NCI-H2081 (cell line): Measurements from ENCODE around the gene DDTL.
"Not testable (repeated sequence)": the region's sequence is repeated elsewhere in the genome, so short reads cannot be mapped to it uniquely, and the experiment has no call there.

Experiments
- DNase-seq, 2 experiments: peaks; one replicate each; lab custom pipeline; 2025; lab: John Stamatoyannopoulos, UW

Gene DDTL

GRCh38 chr22:23970201-23970641 is 3.5 kb downstream of the DDTL start:
- no peak for DNase-seq

DNA sequence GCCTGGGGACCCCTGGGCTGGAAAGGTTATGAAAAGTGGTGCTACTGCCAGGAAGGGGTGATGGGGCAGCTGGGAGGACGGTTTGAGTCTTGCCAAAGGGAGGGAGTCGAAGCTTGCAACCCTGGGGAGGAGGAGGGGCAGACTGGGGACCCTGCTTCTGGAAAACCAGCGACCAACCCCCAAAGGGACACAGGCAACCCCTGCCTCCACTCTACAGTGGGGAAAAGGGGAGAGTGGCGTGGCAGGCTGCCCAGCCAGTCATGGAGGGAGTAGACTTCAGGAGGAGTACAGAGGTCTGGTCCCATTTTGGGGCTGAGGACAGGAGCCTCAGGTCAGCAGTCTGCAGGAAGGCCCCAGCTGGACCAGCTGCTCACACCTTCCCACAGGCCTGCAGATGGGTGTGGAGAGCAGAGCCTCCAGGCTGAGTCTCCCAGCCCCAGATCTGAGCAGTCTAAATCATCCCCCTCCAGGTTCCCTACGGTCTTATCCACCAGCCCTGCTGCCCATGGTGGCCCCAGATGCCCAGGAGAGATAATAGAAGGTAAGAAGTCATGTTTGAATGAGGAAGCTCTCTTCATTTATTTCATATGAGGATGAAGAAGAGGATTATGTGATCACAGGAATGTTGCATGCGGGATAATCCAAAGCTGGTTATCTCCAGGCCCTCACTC is 4.3 kb downstream of the DDTL start:
- no peak for DNase-seq

GRCh38 chr22:23971927-23972326 is 5.2 kb downstream of the DDTL start:
- not testable (repeated sequence) for DNase-seq

GRCh38 chr22:23974345-23974744 is 7.7 kb downstream of the DDTL start, which contains the start of gene DDT:
Gene DDT, minus strand, starts transcription at chr22:23974441. Its CDS starts 27 bp downstream, at chr22:23974414.
- DNase-seq: not testable (repeated sequence)

GRCh38 chr22:23974836-23975352 is 8.2 kb downstream of the DDTL start:
- not testable (repeated sequence) for DNase-seq

DNA sequence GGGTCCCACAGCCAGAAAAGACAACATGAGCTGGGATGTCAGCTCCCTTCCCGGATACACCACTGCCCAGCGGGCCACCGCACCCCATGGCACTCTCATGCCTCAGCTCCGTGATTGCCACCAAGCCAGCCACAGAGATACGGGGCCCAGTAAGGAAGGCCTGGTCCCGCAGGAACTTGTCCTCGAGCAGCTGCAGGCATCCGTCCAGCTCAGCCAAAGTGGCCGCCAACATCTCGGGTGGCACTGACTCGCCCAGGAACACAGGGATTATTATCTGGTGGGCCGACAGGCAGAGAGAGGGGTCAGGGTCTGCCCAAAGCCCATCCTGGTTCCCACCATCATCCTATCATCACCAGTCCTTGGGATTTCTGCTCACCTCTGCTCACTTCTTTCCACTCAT is 10.6 kb downstream of the DDTL start:
- DNase-seq: not testable (repeated sequence)

DNA sequence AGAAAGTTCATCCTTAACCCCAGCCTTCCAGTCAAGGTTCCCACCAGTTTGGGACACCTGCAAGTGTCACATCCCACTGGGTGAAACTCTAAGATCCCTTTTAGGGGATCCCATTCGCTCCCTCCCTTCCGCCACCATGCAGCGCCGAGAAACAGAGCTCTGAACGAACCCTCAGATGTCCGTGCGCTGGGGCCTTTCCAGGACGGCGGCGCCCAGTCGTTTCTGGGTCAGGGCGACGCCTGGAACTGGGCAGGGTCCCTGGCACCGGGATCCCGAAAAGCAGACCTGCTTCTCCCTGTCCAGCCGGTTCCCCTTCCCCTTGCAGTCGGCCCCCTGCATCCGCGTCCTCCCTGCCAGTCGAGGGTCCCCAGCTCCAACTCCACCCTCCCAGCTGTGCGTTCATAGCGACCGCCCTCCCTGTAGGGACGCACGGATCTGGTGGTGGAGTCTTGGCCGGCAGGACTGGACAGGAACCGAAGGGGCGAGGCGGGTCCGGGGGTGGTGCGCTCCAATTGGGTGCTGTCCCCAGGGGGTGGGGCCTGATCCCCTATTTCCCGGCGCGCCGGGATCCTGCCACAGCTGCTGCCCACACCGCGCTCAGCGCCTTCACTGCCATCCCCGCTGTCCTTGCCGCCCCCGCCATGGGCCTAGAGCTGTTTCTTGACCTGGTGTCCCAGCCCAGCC is 13.0 kb downstream of the DDTL start, which contains the start of gene GSTT2:
TSS of gene GSTT2 (plus strand) at position 578 of the 684 bp plus-strand sequence.
- not testable (repeated sequence) for DNase-seq

- DNase-seq: not testable (repeated sequence)
Measured at GRCh38 chr22:23980567-23980966, 13.9 kb downstream of the DDTL start.

DNA sequence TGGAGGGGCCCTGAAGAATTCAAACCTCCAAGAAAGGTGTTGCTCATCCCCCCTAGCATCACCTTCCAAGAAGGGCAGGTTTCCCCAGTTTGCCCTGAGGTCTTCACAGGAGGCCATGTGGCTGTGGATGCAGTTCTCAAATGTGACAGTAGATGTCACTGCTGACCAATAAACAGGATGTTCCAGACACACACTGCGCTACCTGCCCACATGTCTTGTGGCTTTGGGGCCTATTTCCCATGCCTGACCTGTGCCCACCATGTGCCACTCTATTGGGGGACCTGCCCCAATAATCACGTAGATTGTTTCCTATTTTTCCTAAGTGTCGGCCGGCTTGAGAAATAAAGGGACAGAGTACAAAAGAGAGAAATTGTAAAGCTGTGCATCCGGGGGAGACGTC is 17.7 kb downstream of the DDTL start:
- no peak for DNase-seq

GRCh38 chr22:23986089-23986488 is 19.4 kb downstream of the DDTL start:
- DNase-seq: not testable (repeated sequence)

DNA sequence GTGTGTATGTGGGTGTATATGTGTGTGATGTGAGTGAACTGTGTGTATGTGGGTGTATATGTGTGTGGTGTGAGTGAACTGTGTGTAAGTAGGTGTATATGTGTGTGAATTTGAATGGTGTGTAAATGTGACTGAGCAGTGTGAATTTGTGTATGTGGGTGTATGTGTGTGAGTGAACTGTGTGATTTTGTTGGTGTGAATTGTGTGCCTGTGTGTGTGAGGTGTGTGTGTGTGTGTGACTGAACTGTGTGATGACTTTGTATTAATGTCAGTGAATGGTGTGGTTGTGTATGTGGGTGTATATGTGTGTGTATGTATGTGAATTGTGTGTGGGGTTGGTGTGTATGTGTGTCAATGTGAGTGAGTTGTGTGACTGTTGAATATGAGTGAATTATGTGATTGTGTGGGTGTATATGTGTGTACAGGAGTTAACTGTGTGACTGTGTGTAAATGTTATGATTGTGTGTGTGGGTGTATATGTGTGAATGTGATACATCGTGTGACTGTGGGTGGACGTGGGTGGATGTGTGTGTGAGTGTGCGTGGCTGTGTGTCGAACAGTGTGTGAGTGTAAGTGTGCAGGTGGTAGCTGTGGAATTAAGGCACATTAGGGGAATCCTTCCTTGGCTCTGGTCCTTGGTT is 20.0 kb downstream of the DDTL start:
- DNase-seq: not testable (repeated sequence)

GRCh38 chr22:23989583-23990244 is 23.0 kb downstream of the DDTL start:
- DNase-seq: not testable (repeated sequence)

DNA sequence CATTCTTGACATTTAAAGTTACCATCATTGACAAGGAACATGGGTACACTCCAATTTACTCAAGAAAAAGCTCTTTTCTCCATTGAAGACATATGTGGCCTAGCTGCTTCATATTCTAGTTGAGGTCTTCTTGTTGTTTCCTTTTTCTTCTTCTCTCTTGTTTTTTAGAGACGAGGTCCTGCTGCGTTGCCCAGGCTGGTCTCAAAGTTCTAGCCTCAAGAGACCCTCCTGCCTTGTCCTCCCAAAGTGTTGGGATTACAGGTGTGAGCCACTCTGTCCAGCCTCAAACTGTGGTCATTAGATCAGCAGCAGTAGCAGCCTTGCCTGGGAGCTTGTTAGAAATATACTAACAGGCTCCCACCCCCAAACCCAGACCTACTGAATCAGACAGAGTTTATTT is 26.4 kb downstream of the DDTL start:
- DNase-seq: not testable (repeated sequence)

DNA sequence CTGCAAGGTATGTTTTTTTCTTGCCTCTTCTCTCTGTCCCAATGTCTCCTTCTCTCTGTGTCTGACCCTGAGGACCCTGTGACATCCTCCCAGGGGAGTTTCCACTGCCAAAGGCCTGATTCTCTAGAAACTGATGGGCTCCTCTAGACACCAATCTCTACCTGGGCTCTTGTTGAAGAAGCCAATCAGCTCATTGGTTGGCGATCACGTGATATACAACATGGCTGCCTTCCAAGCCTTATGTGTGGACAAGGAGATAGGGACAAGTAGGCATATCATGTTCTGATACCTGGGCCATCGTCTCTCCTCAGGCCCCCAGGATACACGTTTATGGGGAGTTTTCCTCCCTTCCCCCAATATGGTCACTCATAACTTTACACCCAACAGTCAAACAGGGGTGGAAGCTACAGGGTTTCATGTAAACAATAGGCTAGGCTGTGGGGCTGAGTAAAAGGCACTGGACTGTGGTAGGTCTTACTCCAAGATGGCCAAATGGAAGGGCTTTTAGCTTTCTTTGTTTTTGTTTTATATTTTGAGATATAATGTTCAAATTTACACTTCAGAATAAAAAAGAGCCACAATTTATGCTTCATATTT is 27.0 kb downstream of the DDTL start:
- DNase-seq: not testable (repeated sequence)

DNA sequence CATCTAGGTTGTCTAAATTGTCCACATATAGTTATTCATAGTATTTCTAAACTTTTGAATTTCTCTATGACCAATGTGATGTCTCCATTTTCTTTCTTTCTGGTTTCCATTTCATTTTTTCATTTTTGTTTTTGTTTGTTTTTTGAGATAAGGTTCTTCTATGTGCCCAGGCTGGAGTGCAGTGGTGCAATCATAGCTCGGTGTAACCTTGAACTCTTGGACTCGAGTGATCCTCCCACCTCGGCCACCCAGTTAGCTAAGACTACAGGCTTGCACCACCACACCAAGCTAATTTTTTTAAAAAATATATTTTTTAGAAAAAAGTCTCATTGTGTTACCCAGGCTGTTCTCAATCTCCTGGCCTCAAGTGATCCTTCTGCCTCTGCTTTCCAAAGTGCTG is 30.4 kb downstream of the DDTL start:
- no peak for DNase-seq

DNA sequence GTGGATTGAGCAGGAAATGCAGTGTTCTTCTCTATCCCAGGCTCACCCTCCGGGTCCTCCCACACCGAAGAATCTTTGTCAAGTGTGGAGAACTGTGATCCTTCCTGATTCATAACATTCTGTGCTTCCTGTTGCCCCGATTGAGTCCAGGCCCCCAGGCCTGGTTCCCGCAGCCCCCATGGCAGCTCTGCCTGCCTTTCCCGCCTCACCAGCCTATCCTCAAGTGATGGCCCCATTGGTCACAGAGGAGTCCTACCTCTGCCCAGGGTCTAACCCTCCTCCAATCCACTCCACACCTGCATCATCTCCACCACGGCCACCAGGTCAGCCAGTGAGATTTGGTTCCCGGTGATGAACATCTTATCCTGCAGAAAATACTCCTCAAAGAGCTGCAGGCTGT is 33.1 kb downstream of the DDTL start:
- DNase-seq: not testable (repeated sequence)

- DNase-seq: no peak
Measured at GRCh38 chr22:24001314-24001713, 34.6 kb downstream of the DDTL start.

DNA sequence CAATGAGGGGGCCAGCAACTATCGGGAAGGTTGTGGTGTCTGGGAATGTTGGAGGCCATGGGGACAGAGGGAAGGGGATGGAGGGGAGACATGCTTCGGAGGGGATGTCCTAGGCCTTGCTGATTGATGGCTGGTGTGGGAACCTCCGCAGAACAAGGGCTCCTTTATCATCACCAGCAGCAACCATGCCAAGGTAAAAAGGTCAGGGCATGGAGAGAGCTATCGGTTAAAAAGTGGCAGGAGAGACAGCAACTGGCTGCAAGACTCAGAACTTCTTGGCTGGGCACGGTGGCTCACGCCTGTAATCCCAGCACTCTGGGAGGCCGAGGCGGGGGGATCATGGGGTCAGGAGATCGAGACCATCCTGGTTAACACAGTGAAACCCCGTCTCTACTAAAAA is 35.6 kb downstream of the DDTL start:
- DNase-seq: no peak

- DNase-seq: no peak
Measured at GRCh38 chr22:24002851-24003250, 36.2 kb downstream of the DDTL start.

DNA sequence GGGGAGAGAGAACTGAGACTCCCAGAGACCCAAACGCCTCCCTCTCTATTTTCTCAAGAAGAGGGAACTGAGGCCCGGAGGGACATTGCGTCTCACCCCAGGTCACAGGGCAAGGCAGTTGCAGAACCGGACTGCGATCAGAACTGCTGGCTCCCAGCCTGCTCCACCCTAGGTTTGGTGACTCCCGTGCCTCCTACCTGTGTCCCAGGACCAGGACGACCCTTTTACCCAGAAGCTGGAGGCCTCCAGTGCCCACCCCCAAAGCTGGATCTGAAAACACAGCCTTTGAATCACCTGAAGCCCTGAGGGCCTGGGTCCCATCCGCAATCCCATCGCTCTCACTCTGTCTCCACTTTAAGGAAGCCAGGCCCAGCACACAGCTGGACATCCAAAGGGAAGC is 37.2 kb downstream of the DDTL start:
- no peak for DNase-seq

DNA sequence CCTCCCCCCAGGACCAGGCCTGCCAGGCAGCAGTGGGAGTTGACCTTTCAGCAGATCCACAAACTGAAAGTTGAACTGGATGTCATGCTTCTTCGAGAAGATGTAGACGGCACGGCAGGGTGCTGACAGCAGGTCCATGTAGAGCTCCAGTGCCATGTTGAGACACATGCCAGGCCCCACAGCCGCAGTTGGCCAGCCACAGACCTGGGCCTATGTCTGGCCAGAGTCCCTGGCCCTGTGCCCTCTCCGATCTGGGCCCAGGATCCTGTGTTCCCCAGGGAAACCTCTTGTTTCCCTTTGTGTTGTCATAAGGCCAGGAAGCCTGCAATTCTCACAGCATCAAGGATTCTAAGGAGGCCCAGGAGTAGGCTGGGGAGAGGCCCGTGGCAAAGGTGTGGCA is 38.5 kb downstream of the DDTL start, which contains the start of gene GSTT4:
TSS of gene GSTT4 (minus strand) at position 253 of the 400 bp plus-strand sequence. CDS start at position 156, 97 bp downstream.
- DNase-seq: no peak
